A549 (cell line): ENCODE measurements around the gene C8G. TPM values are rescaled to one million over a fixed set of nuclear protein-coding genes. Genes with fewer than 3 reads are reported as not detected.

Experiments
- ATAC-seq, 2 experiments: fragments of 200-7000 bp in 1 of 2; fragments of >200 bp in 1 of 2; cut with Nextera tagmentation in 1 of 2; cut with Tn5 transposase in 1 of 2; 3 replicates each; pipeline versions ENCODE4 v1.8.0 to v1.9.1; 2018 to 2020; ENCODE audit warnings: mild to moderate bottlenecking in 1 of 2, moderate library complexity in 1 of 2
- CTCF ChIA-PET: fragments of 300-600 bp; sonication (Branson Sonifier 250); formaldehyde crosslinking; extraction: SDS; loops from one replicate; lab custom pipeline; 2021; ENCODE audit warnings: antibody characterized with exemption, inconsistent platforms; lab: Yijun Ruan, JAX
- POLR2A ChIA-PET: fragments of 350-600 bp; formaldehyde crosslinking; extraction: SDS; loops from one replicate; lab custom pipeline; 2021; ENCODE audit warnings: antibody characterized with exemption, inconsistent platforms; lab: Yijun Ruan, JAX
- DNase-seq, 2 experiments: peaks; one replicate each; pipeline versions ENCODE4 v3.0.0 to v3.0.0-alpha.2; 2011 to 2016; ENCODE audit warnings: low read depth in 1 of 2, low spot score in 1 of 2
- FAIRE-seq: peaks from 2 replicates; lab custom pipeline; 2011; peaks lifted over from hg19 to GRCh38; lab: Jason Lieb, UNC
- H3K27ac ChIP-seq, 2 experiments: fragments of >200 bp; sonication (Bioruptor Twin); formaldehyde crosslinking; 3 replicates each; pipeline ENCODE4 v1.5.1; 2016 to 2017
- H3K4me1 ChIP-seq: fragments of >200 bp; sonication (Bioruptor Twin); formaldehyde crosslinking; 3 replicates; pipeline ENCODE4 v1.6.1; 2016
- H3K4me2 ChIP-seq: fragments of >200 bp; sonication (Bioruptor Twin); formaldehyde crosslinking; 3 replicates; pipeline ENCODE4 v1.6.1; 2016
- H3K4me3 ChIP-seq: fragments of >200 bp; sonication (Bioruptor Twin); formaldehyde crosslinking; 3 replicates; pipeline ENCODE4 v1.5.1; 2016
- H3K9me3 ChIP-seq: fragments of >200 bp; sonication (Bioruptor Twin); formaldehyde crosslinking; 3 replicates; pipeline ENCODE4 v1.6.1; 2016
- CHD2 ChIP-seq: fragments of 150-350 bp; IDR thresholded peaks from 2 replicates; pipeline ENCODE4 v1.6.1; 2014; ENCODE audit warnings: low read length; ENCODE audit not compliant: partially characterized antibody
- CTCF ChIP-seq: fragments of >200 bp; sonication (Bioruptor Twin); formaldehyde crosslinking; IDR thresholded peaks from 3 replicates; pipeline ENCODE4 v1.5.1; 2016
- E2F6 ChIP-seq: IDR thresholded peaks from 2 replicates; pipeline ENCODE4 v1.6.1; 2012; ENCODE audit warnings: low read depth, borderline replicate concordance
- ELK1 ChIP-seq: fragments of 150-350 bp; IDR thresholded peaks from 2 replicates; pipeline ENCODE4 v1.6.1; 2014; ENCODE audit warnings: low read depth, mild to moderate bottlenecking, low read length
- ESRRA ChIP-seq: fragments of 150-350 bp; IDR thresholded peaks from 2 replicates; pipeline ENCODE4 v1.6.1; 2014; ENCODE audit warnings: mild to moderate bottlenecking, low read length, borderline replicate concordance
- HDAC2 ChIP-seq: fragments of 200-600 bp; sonication (generic); IDR thresholded peaks from 2 replicates; pipeline ENCODE4 v1.6.1; 2016
- HES2 ChIP-seq: fragments of >200 bp; sonication (Bioruptor Twin); formaldehyde crosslinking; IDR thresholded peaks from 2 replicates; pipeline ENCODE4 v1.6.1; 2016
- HOXA7 ChIP-seq: fragments of 250-450 bp; sonication (Bioruptor Pico); IDR thresholded peaks from 2 replicates; pipeline ENCODE4 v1.5.0; 2020; ENCODE audit warnings: mild to moderate bottlenecking, moderate library complexity
- HOXB13 ChIP-seq: fragments of 250-450 bp; sonication (Bioruptor Pico); IDR thresholded peaks from 2 replicates; pipeline ENCODE4 v1.5.0; 2020; ENCODE audit warnings: low read depth, mild to moderate bottlenecking, moderate library complexity
- MAFK ChIP-seq: fragments of 450-650 bp; IDR thresholded peaks from 2 replicates; pipeline ENCODE4 v1.6.1; 2014; ENCODE audit not compliant: partially characterized antibody
- MAX ChIP-seq: IDR thresholded peaks from 2 replicates; pipeline ENCODE4 v1.6.1; 2012
- NR3C1 ChIP-seq: fragments of >200 bp; sonication (Bioruptor Twin); formaldehyde crosslinking; IDR thresholded peaks from 3 replicates; pipeline ENCODE4 v1.6.1; 2017
- PHF8 ChIP-seq: fragments of 200-600 bp; sonication (generic); IDR thresholded peaks from 2 replicates; pipeline ENCODE4 v1.6.1; 2016; ENCODE audit warnings: low read depth, mild to moderate bottlenecking, antibody characterized with exemption, moderate library complexity, borderline replicate concordance
- RAD21 ChIP-seq, 2 experiments: fragments of >200 bp in 1 of 2; sonication (Bioruptor Twin) in 1 of 2; formaldehyde crosslinking in 1 of 2; IDR thresholded peaks in 1 of 2; conservative IDR thresholded peaks in 1 of 2; 2 replicates in 1 of 2; 3 replicates in 1 of 2; pipeline ENCODE4 v1.6.1; 2012 to 2018; ENCODE audit warnings: inconsistent platforms in 1 of 2
- RARB ChIP-seq: fragments of 250-450 bp; sonication (Bioruptor Pico); IDR thresholded peaks from 2 replicates; pipeline ENCODE4 v1.8.0; 2021; ENCODE audit warnings: mild to moderate bottlenecking, moderate library complexity
- SMC3 ChIP-seq: fragments of >200 bp; sonication (Bioruptor Twin); formaldehyde crosslinking; IDR thresholded peaks from 3 replicates; pipeline ENCODE4 v1.6.1; 2018; ENCODE audit warnings: inconsistent platforms
- TFCP2L1 ChIP-seq: fragments of 250-450 bp; sonication (Bioruptor Pico); IDR thresholded peaks from 2 replicates; pipeline ENCODE4 v1.5.0; 2021; ENCODE audit warnings: mild to moderate bottlenecking
- WGBS: methylation state at CpG from one replicate; pipeline ENCODE4 v1.1.6; 2017; ENCODE audit errors: missing lambda C conversion rate; 5-methylcytosine and 5-hydroxymethylcytosine counted together
- polyA plus RNA-seq, 4 experiments: library from polyadenylated mRNA; depleted of rRNA in 3 of 4; stranded (reverse); fragments of >200 nt; fragmentation: RNase III in 1 of 4; extraction: RNeasy Plus Mini Kit Qiagen cat#74134 plus additional on column Dnase treatment in 1 of 4; gene quantifications; 2 replicates in 3 of 4; 3 replicates in 1 of 4; pipeline ENCODE4 v1.2.3, GENCODE V29; 2011 to 2017

Gene C8G
- polyA plus RNA-seq, 2 of the 4 experiments (the other 2 are of a cell fraction) = 0.45 to 1.3 TPM

GRCh38 chr9:136947028-136947891 is 2.2 kb downstream of the C8G start:
- no peak for DNase-seq
- no peak for FAIRE-seq
- Histone ChIP-seq H3K4me2 (peak overlapping the region; percentile 47), H3K27ac (peak overlapping the region; percentile 63 to 98), H3K4me3 (no peak overlapping the region), H3K4me1 (peaks cover 43% of the 10 kb centered on the region), H3K9me3 (no peaks in the 10 kb centered on the region)
- 80% methylated on average over 17 of the region's 26 CpGs for WGBS
- TF ChIP-seq HES2 (no peak), HOXA7 (CRISPR knock-in tag) (no peak), HOXB13 (CRISPR knock-in tag) (no peak), MAFK (no peak), HDAC2 (no peak), RARB (no peak), ELK1 (no peak), TFCP2L1 (CRISPR knock-in tag) (no peak), PHF8 (no peak), CHD2 (no peak)
- POLR2A ChIA-PET = interaction anchor here (0.8 to 1.4 kb wide), 5 partner anchors 45 to 105 kb away, joined by 3 to 16 read pairs (median 4); partner anchors contain the start of genes AJM1, CLIC3, PAXX and TRAF2
- no peak for ATAC-seq
- CTCF ChIA-PET = interaction anchor here (0.6 to 11.3 kb wide), 46 partner anchors 9 to 337 kb away, joined by 3 to 282 read pairs (median 5); partner anchors contain the start of genes ABCA2, CLIC3, FUT7 and NPDC1

- FAIRE-seq (peak; percentile 23), ATAC-seq (peak; percentile 0 to 29; a peak in 3 of 6 replicates), DNase-seq (peak; percentile 71 to 81)
- Histone ChIP-seq H3K27ac (peak overlapping the region; percentile 63 to 98), H3K9me3 (no peaks in the 10 kb centered on the region), H3K4me1 (peaks cover 38% of the 10 kb centered on the region), H3K4me3 (no peak overlapping the region), H3K4me2 (peak overlapping the region; percentile 47)
- WGBS = 12% methylated on average over 12 of the region's 15 CpGs
- peak; percentile 64 for TF ChIP-seq SMC3
- peak; percentile 84 for TF ChIP-seq ESRRA
- peak; percentile 67 for TF ChIP-seq CTCF
- 0 out of 2 replicates have a peak, but pooled peaks have one; percentile 24 for TF ChIP-seq MAX
- no peak for TF ChIP-seq E2F6
- peak; percentile 76 to 83 for TF ChIP-seq RAD21 (conservative IDR thresholded peaks at IDR 0.05 in 1 of 2, IDR thresholded peaks at IDR 0.05 in 1 of 2)
- no peak for TF ChIP-seq NR3C1
- POLR2A ChIA-PET = interaction anchor here (0.7 to 1.4 kb wide), 7 partner anchors 44 to 138 kb away, joined by 3 to 16 read pairs (median 3); partner anchors contain the start of genes AJM1, CLIC3, MAN1B1 and PAXX
- CTCF ChIA-PET = interaction anchor here (0.6 to 11.3 kb wide), 47 partner anchors 8 to 336 kb away, joined by 3 to 282 read pairs (median 5); partner anchors contain the start of genes ABCA2, CLIC3, FUT7 and NPDC1
Observed at GRCh38 chr9:136947955-136948510, 3.0 kb downstream of the C8G start.
